ENCODE results near the gene C1orf226.

The C1orf226 gene

GRCh38 chr1:162385702-162386101 lies 4.2 kb downstream of the C1orf226 start:
- DNase-seq: no peak

- DNase-seq: no peak
These were observed 5.0 kb downstream of the C1orf226 start for GRCh38 chr1:162386292-162387225.

- no peak for DNase-seq
These were observed 5.9 kb downstream of the C1orf226 start for GRCh38 chr1:162387226-162388082.

- DNase-seq: no peak
These were observed 6.6 kb downstream of the C1orf226 start for GRCh38 chr1:162388083-162388594.

GRCh38 chr1:162388615-162389014 lies 7.1 kb downstream of the C1orf226 start:
- no peak for DNase-seq

- DNase-seq: peak; percentile 32
These were observed 7.7 kb downstream of the C1orf226 start for GRCh38 chr1:162389021-162389818.

GRCh38 chr1:162389971-162390370 lies 8.4 kb downstream of the C1orf226 start:
- no peak for DNase-seq

- no peak for DNase-seq
These were observed 9.1 kb downstream of the C1orf226 start for GRCh38 chr1:162390396-162391185.

GRCh38 chr1:162391790-162392563 lies 10.4 kb downstream of the C1orf226 start:
- DNase-seq: peak; percentile 71

GRCh38 chr1:162396201-162396906 lies 14.8 kb downstream of the C1orf226 start:
- DNase-seq: no peak

- no peak for DNase-seq
These were observed 15.5 kb downstream of the C1orf226 start for GRCh38 chr1:162397039-162397448.

- DNase-seq: no peak
These were observed 16.5 kb downstream of the C1orf226 start for GRCh38 chr1:162397943-162398560.

- DNase-seq: no peak
These were observed 17.6 kb downstream of the C1orf226 start for GRCh38 chr1:162398999-162399580.

- no peak for DNase-seq
These were observed 19.3 kb downstream of the C1orf226 start for GRCh38 chr1:162400790-162401355.

- DNase-seq: no peak
These were observed 23.1 kb downstream of the C1orf226 start for GRCh38 chr1:162404550-162405160.

GRCh38 chr1:162405800-162406199 lies 24.3 kb downstream of the C1orf226 start:
- DNase-seq: no peak

- no peak for DNase-seq
These were observed 25.3 kb downstream of the C1orf226 start for GRCh38 chr1:162406811-162407210.

GRCh38 chr1:162407539-162407938 lies 26.0 kb downstream of the C1orf226 start:
- no peak for DNase-seq

GRCh38 chr1:162412002-162412401 lies 30.5 kb downstream of the C1orf226 start, which contains the start of gene SH2D1B:
Gene SH2D1B, minus strand, starts transcription at chr1:162412136. Its CDS starts 120 bp downstream, at chr1:162412016.
- no peak for DNase-seq

Data from NCI-H526 treated with DMSO at 0.1 percent for 48 hours (cell line).